K562 treated with DMSO at 1 percent for 12 hours (cell line): ENCODE measurements around the gene GNPTG. TPM values are rescaled to one million over a fixed set of nuclear protein-coding genes. Genes with fewer than 3 reads are reported as not detected.

Experiments used
- total RNA-seq: library from RNA; unstranded; fragments of 300-600 nt; gene quantifications from 2 replicates; pipeline ENCODE4 v1.2.3, GENCODE V29; 2022; ENCODE audit not compliant: insufficient read depth

The GNPTG gene
- total RNA-seq, result 34.2 and 34.8 TPM in 2 replicates

GRCh38 chr16:1351582-1352362 lies at the start of gene GNPTG, which contains the start of gene TSR3:
Gene GNPTG (plus strand): TSS chr16:1351931. CDS start chr16:1351966, 35 bp downstream.
Gene TSR3 (minus strand): TSS chr16:1351878. CDS start chr16:1351804, 74 bp downstream.

GRCh38 chr16:1308977-1309885 lies 42.5 kb upstream of the GNPTG start, which contains the start of gene UBE2I:
Gene UBE2I (plus strand): TSS chr16:1309636. CDS start chr16:1314031, 4,395 bp downstream.

DNA sequence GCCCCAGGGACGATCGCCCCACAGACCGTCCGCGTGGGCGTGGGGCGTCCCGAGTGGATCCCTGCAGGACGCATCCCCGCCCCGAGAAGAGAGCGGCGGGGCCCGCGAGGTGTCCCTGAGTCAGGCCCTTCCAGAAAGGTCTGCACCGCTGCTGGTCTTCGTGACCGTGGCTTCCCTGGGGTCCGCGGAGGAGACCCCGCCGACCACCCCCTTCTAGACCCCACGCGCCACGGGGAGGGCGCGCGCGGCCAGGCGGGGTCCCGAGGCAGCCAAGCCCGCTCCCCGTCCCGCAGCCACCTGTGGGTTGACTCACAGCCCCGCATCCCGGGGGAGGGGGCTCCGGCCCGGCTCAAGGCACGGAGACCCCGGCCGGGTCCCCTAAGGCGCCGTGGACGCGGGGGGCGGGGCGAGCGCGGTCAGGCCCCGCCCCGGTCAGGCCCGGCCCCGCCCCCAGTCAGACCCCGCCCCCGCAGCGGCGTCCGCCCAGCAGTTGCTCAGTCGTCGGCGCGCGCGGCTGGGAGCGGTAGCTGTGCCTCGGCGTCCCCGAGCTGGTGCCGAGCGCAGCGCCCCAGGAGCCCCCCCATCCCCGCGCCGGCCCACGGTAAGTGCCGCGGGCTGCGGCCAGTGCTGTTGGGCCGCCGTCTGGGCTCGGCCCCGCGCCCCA lies 18.4 kb upstream of the GNPTG start, which contains the start of gene BAIAP3:
TSS of gene BAIAP3 (plus strand) at position 497 of the 664 bp plus-strand sequence. CDS start 4,905 bp downstream, outside the sequence.

Other genes starting within 250 kb of the GNPTG start
- 0.42 TPM in 1 of 2 replicates, not detected in the other for gene CACNA1H, start 198.8 kb upstream of the GNPTG start, total RNA-seq
- not detected in 2 replicates for gene TPSG1, start 126.7 kb upstream of the GNPTG start, total RNA-seq
- not detected in 2 replicates for gene TPSB2, start 121.7 kb upstream of the GNPTG start, total RNA-seq
- gene TPSAB1, start 111.2 kb upstream of the GNPTG start, total RNA-seq, result not detected in 2 replicates
- gene TPSD1, start 95.9 kb upstream of the GNPTG start, total RNA-seq, result not detected in 2 replicates
- gene UBE2I, start 42.3 kb upstream of the GNPTG start, total RNA-seq, result 59.0 and 74.5 TPM in 2 replicates
- 7.6 and 8.0 TPM in 2 replicates for gene BAIAP3, start 18.3 kb upstream of the GNPTG start, total RNA-seq
- gene TSR3, start 53 bp upstream of the GNPTG start, total RNA-seq, result 70.7 and 83.2 TPM in 2 replicates
- 8.7 and 22.3 TPM in 2 replicates for gene UNKL, start 62.8 kb downstream of the GNPTG start, total RNA-seq
- 22.0 and 29.5 TPM in 2 replicates for gene UQCC4, start 68.8 kb downstream of the GNPTG start, total RNA-seq
- gene PERCC1, start 79.1 kb downstream of the GNPTG start, total RNA-seq, result not detected in 2 replicates
- gene CCDC154, start 92.6 kb downstream of the GNPTG start, total RNA-seq, result 2.0 and 2.4 TPM in 2 replicates
- 93.1 and 166 TPM in 2 replicates for gene CLCN7, start 123.1 kb downstream of the GNPTG start, total RNA-seq
- not detected in 2 replicates for gene PTX4, start 137.0 kb downstream of the GNPTG start, total RNA-seq
- gene TELO2, start 141.4 kb downstream of the GNPTG start, total RNA-seq, result 39.8 and 54.2 TPM in 2 replicates
- not detected in 2 replicates for gene TMEM204, start 181.7 kb downstream of the GNPTG start, total RNA-seq